H1 (cell line): ENCODE measurements around the gene PGLYRP2. TPM values are rescaled to one million over a fixed set of nuclear protein-coding genes. Genes with fewer than 3 reads are reported as not detected.

Experiments
- ASH2L ChIP-seq: fragments of 200-600, 300-600 bp; sonication (generic); IDR thresholded peaks from one replicate; pipeline ENCODE4 v1.7.1; 2017; ENCODE audit warnings: low read length
- ATF3 ChIP-seq: IDR thresholded peaks from 2 replicates; pipeline ENCODE4 v1.6.1; 2011; ENCODE audit warnings: low read depth, mild to moderate bottlenecking, low read length; ENCODE audit not compliant: insufficient read depth
- CHD2 ChIP-seq: IDR thresholded peaks from 2 replicates; pipeline ENCODE4 v1.6.1; 2012; ENCODE audit warnings: low read length, improper control_type of control experiment
- CHD7 ChIP-seq: fragments of 300-600 bp; sonication (generic); IDR thresholded peaks from 2 replicates; pipeline ENCODE4 v1.7.1; 2012; ENCODE audit warnings: low read length, moderate library complexity, mild to moderate bottlenecking, inconsistent platforms; ENCODE audit not compliant: insufficient replicate concordance
- EGR1 ChIP-seq: IDR thresholded peaks from 2 replicates; pipeline ENCODE4 v1.6.1; 2011; ENCODE audit warnings: low read depth, low read length, borderline replicate concordance
- KDM1A ChIP-seq: fragments of 200-600, 300-600 bp; sonication (generic); IDR thresholded peaks from 2 replicates; pipeline ENCODE4 v1.7.1; 2016; ENCODE audit warnings: mild to moderate bottlenecking, low read length, borderline replicate concordance
- POLR2AphosphoS5 ChIP-seq: IDR thresholded peaks from 2 replicates; pipeline ENCODE4 v1.6.1; 2011; ENCODE audit warnings: low read depth, low read length
- RBBP5 ChIP-seq: IDR thresholded peaks from 2 replicates; pipeline ENCODE4 v1.7.1; 2012; ENCODE audit warnings: low read depth, mild to moderate bottlenecking, inconsistent platforms, low read length, moderate library complexity, borderline replicate concordance
- SP1 ChIP-seq: IDR thresholded peaks from 2 replicates; pipeline ENCODE4 v1.6.1; 2011; ENCODE audit warnings: low read depth, low read length
- ZNF274 ChIP-seq: IDR thresholded peaks from 2 replicates; pipeline ENCODE4 v1.7.0; 2012; ENCODE audit warnings: low read length, borderline replicate concordance; ENCODE audit errors: extremely low read depth
- polyA plus RNA-seq, 7 experiments: library from polyadenylated mRNA; depleted of rRNA in 3 of 7; stranded (reverse) in 5 of 7; unstranded in 2 of 7; fragments of >200 nt in 5 of 7; fragments of 200-250 nt in 2 of 7; gene quantifications; 1 replicate in 5 of 7; 2 replicates in 1 of 7; 4 replicates in 1 of 7; pipeline versions ENCODE4 v1.2.1 to v1.2.3, GENCODE V29; 2011 to 2013; ENCODE audit warnings: missing spikeins in 2 of 7, mixed read lengths in 2 of 7
- total RNA-seq: library from RNA; stranded (reverse); fragmentation: NEBNext Ultra II Directional; extraction: Animal tissue kit (Norgen Biotek cat#: 25700); gene quantifications from 2 replicates; pipeline ENCODE4 v1.2.1, GENCODE V29; 2021

PGLYRP2 gene
- total and polyA plus RNA-seq, 2 of the 8 experiments (the other 6 are each of a cell fraction or from before 2014, with no cell fraction given): not detected

- TF ChIP-seq CHD7 (no peak), EGR1 (no peak), POLR2AphosphoS5 (no peak), ZNF274 (no peak), RBBP5 (no peak), SP1 (no peak), CHD2 (no peak), ASH2L (no peak), ATF3 (no peak), KDM1A (no peak)
These were observed 40.1 kb downstream of the PGLYRP2 start (continued) for GRCh38 chr19:15439078-15439799.
